ENCODE results near the gene MESD.
A peak's percentile ranks its signal among the peaks of the same experiment; 100 is the strongest.

Gene MESD

DNA sequence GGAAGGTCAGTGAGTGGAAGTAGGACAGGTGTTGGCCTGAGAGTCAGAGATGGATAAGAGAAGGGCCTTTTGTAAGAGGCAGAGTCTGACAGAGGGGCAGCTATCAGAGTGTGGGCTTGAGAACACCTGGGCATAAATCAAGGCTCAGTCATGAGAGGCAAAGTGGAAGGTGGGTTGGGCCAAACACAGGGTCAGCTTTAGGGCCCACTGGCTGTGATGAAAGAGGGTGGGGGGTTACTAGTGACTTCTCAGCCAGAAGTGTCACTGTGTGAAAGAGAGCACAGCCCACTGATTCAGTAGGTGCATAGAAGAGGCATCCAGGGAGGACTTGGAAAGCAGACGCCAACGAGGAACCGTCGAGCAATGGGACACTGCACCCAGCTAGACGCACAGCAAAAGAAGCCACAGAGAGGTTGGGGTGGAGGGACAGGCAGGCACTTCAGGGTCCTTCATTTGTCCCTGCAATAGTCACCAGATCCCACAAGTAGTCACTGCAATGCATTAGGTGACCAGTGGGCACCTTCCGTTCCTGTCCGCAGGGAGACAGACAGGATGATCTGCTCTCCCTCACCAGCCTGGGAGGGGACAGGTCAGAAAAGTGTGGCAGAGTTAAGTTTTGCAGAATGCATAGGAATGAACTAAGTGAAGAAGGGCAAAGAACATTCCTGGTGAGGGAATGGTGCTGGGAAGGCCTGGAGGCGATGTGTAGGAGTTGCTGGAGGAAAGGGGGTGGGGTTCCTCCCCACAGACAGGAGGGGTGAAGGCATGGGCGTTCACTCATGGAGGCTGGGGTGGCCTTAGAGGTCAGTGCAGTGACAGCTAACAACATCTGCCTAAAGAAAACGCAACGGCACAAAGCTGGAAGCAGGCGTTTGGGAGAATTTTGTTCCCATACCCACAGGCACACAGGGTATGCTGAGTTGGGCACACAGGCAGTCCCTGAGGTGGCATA, 36.3 kb downstream of the MESD start:
- DNase-seq (ENCODE audit: low read depth), result peak; percentile 63
- TF ChIP-seq, protein P1, sequence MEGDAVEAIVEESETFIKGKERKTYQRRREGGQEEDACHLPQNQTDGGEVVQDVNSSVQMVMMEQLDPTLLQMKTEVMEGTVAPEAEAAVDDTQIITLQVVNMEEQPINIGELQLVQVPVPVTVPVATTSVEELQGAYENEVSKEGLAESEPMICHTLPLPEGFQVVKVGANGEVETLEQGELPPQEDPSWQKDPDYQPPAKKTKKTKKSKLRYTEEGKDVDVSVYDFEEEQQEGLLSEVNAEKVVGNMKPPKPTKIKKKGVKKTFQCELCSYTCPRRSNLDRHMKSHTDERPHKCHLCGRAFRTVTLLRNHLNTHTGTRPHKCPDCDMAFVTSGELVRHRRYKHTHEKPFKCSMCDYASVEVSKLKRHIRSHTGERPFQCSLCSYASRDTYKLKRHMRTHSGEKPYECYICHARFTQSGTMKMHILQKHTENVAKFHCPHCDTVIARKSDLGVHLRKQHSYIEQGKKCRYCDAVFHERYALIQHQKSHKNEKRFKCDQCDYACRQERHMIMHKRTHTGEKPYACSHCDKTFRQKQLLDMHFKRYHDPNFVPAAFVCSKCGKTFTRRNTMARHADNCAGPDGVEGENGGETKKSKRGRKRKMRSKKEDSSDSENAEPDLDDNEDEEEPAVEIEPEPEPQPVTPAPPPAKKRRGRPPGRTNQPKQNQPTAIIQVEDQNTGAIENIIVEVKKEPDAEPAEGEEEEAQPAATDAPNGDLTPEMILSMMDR (conservative IDR thresholded peaks at IDR 0.05; ENCODE audit: low read length), result no peak
- no peak overlapping the region for H3K4me3 ChIP-seq (ENCODE audit: low read length)

DNA sequence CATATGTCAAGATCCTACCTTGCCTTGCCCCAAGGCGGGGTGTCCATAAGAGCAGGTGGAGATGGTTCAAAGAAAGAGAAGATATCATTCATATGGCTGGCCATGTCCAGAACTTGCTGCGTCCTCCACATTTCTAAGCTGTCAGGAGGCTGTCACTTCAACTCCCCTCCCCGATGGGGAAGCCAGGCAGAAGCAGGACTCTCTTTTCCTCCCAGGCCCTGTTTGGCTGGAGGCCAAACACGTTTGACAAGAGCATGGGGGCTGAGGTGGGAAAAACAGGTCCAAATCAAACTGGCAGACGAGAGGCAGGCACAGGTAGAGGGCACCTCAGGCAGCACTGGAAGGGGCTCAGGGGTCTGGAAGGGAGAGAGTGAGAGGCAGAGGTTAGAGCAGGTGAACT, 37.7 kb downstream of the MESD start:
- DNase-seq (ENCODE audit: low read depth), result peak; percentile 17
- H3K4me3 ChIP-seq (ENCODE audit: low read length), result no peak overlapping the region
- TF ChIP-seq, protein P1 (conservative IDR thresholded peaks at IDR 0.05; ENCODE audit: low read length), result no peak

DNA sequence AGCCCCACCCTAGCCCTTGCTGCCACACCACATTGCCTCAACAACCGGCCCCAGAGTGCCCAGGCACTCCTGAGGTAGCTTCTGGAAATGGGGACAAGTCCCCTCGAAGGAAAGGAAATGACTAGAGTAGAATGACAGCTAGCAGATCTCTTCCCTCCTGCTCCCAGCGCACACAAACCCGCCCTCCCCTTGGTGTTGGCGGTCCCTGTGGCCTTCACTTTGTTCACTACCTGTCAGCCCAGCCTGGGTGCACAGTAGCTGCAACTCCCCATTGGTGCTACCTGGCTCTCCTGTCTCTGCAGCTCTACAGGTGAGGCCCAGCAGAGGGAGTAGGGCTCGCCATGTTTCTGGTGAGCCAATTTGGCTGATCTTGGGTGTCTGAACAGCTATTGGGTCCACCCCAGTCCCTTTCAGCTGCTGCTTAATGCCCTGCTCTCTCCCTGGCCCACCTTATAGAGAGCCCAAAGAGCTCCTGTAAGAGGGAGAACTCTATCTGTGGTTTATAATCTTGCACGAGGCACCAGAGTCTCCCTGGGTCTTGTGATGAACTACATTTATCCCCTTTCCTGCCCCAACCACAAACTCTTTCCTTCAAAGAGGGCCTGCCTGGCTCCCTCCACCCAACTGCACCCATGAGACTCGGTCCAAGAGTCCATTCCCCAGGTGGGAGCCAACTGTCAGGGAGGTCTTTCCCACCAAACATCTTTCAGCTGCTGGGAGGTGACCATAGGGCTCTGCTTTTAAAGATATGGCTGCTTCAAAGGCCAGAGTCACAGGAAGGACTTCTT, 39.1 kb downstream of the MESD start:
- peak; percentile 10 for DNase-seq (ENCODE audit: low read depth)
- H3K4me3 ChIP-seq (ENCODE audit: low read length), result no peak overlapping the region
- TF ChIP-seq, protein P1 (conservative IDR thresholded peaks at IDR 0.05; ENCODE audit: low read length), result no peak

DNA sequence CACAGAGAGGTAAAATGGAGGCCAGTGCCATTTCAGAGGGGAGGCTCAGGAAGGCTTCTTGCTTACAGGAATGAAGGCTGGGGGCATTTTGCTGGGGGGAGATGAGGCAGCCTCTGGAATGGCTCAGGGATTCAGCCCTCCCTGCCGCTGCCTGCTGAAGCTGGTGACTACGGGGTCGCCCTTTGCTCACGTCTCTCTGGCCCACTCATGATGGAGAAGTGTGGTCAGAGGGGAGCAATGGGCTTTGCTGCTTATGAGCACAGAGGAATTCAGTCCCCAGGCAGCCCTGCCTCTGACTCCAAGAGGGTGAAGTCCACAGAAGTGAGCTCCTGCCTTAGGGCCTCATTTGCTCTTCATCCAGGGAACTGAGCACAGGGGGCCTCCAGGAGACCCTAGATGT, 39.9 kb downstream of the MESD start:
- H3K4me3 ChIP-seq (ENCODE audit: low read length), result no peak overlapping the region
- DNase-seq (ENCODE audit: low read depth), result peak; percentile 8
- TF ChIP-seq, protein P1 (conservative IDR thresholded peaks at IDR 0.05; ENCODE audit: low read length), result no peak

DNA sequence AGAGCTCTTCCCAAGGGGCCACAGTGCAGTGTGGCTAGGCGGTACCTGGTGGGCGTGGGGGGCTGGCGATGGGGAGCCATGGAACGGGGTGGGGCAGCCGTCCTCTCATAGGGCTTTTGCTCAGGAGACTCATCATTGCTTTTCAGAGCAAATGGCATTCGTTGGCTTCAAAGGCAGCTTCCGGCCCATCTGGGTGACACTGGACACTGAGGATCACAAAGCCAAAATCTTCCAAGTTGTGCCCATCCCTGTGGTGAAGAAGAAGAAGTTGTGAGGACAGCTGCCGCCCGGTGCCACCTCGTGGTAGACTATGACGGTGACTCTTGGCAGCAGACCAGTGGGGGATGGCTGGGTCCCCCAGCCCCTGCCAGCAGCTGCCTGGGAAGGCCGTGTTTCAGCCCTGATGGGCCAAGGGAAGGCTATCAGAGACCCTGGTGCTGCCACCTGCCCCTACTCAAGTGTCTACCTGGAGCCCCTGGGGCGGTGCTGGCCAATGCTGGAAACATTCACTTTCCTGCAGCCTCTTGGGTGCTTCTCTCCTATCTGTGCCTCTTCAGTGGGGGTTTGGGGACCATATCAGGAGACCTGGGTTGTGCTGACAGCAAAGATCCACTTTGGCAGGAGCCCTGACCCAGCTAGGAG, 40.8 kb downstream of the MESD start:
- H3K4me3 ChIP-seq (ENCODE audit: low read length), result no peak overlapping the region
- TF ChIP-seq, protein P1 (conservative IDR thresholded peaks at IDR 0.05; ENCODE audit: low read length), result no peak
- peak; percentile 5 for DNase-seq (ENCODE audit: low read depth)

DNA sequence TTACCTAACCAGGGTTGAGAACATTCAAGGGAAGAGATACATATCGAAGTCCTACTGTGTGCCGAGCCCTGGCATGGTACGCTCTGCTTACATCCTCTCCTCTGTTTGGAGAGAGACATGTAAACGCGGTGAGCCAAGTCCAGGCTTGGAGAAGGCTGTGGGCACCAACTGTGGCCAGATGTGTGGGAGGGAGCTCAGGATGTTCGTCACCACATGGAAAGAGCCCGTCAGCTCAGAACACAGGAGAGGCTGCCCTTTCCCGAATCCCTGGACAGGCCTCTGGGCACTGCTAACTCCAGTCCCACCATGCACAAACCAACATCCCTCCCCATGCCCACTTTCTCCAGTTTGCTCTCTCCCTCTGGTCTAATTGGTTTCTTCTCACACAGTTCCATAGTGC, 43.0 kb downstream of the MESD start:
- TF ChIP-seq, protein P1 (conservative IDR thresholded peaks at IDR 0.05; ENCODE audit: low read length), result no peak
- DNase-seq (ENCODE audit: low read depth), result no peak
- no peak overlapping the region for H3K4me3 ChIP-seq (ENCODE audit: low read length)

Data from AG10803 (cell line).